Right ventricle myocardium superior (tissue), 1 donor: ENCODE results near the gene SNRNP25. TPM values are rescaled to one million over a fixed set of nuclear protein-coding genes. Genes with fewer than 3 reads are reported as not detected.

Source experiments
- ATAC-seq: fragments of 200-7000 bp; cut with Tn5 transposase; one replicate; pipeline ENCODE4 v1.9.1; 2020; ENCODE audit warnings: mild to moderate bottlenecking; ENCODE audit not compliant: poor library complexity
- DNase-seq: peaks from one replicate; pipeline ENCODE4 v3.0.0-alpha.2; 2020
- intact Hi-C: fragments of 100-400 bp; cut with DNase I; formaldehyde crosslinking; loops from one replicate; pipeline ENCODE4 v1.11.2; 2022
- microRNA-seq: library from miRNA; unstranded; fragments of <30 nt; microRNA quantifications from one replicate; pipeline ENCODE4 v1.2.0, GENCODE V29; 2020
- total RNA-seq: library from RNA; stranded (reverse); fragmentation: NEBNext Ultra II Directional; extraction: Animal tissue kit (Norgen Biotek cat#: 25700); gene quantifications from one replicate; pipeline ENCODE4 v1.2.1, GENCODE V29; 2021
- donor health status: DM: no; HTN: yes; CAD: no; lungs with severe emphysema.

The SNRNP25 gene
- total RNA-seq, 1 donor from 2014 or later, result 79.9 TPM

DNA sequence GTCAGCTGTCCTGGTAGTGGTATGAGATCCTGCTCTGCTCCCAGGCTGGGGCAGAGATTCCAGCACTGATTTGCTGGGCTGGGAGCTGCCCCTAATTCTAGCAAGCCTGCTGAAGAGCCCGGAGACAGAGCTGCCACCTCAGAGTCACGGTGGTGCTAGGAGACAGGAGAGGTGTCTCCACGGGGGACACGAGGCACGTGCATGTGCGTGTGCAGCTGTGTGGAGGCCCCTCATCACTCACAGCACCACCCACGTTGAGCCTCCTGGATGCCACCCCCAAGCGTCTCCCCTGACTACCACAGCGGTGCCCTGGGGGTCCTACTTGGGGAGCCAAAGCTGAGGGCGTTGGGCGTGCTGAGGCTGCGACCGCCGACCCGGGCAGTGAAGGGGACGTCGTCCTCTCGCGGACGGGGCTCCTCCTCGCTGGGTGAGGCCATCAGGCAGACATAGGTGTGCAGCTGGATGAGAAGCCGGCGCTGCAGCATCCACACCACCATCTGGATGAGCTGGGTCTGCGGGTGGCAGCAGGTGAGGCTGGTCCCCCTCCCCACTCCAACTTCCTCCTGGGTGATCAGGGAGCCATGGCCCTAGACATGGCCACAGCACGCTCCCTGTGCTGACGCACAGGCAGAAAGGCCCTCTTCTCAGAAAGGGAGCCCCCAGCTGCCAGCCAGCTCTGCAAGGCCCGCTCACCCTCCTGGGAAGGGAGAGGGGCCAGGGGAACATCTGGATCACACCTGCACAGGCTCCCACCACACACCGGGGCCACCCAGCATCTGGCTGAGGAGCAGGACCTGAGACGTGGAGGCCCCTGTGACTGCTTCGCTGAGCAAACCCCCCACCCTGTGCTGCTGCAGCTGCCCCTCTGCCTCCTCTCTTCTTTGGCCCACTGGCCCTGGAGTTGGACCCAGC is 36.0 kb downstream of the SNRNP25 start:
- DNase-seq (no peak), ATAC-seq (no peak)
- intact Hi-C loops, result no loop called here

- DNase-seq (no peak), ATAC-seq (peak; percentile 82)
- intact Hi-C loops, result no loop called here
These were observed 37.9 kb downstream of the SNRNP25 start for GRCh38 chr16:91484-91883.

GRCh38 chr16:92431-93339 is 39.1 kb downstream of the SNRNP25 start:
- intact Hi-C loops, result no loop called here
- DNase-seq, result no peak
- no peak for ATAC-seq

- DNase-seq (no peak), ATAC-seq (no peak)
- intact Hi-C loops, result no loop called here
These were observed 41.3 kb downstream of the SNRNP25 start for GRCh38 chr16:94918-95265.

- intact Hi-C loops, result loop anchor here (1.0 kb wide), 1 partner anchor 31 kb away; no protein-coding TSS in a partner anchor
- peak; percentile 86 for ATAC-seq
- DNase-seq, result peak; percentile 94
These were observed 43.3 kb downstream of the SNRNP25 start for GRCh38 chr16:96935-97381.

- intact Hi-C loops, result no loop called here
- DNase-seq, result no peak
- ATAC-seq, result no peak
These were observed 44.2 kb downstream of the SNRNP25 start for GRCh38 chr16:97822-98221.

- ATAC-seq, result no peak
- DNase-seq, result no peak
- intact Hi-C loops, result no loop called here
These were observed 47.4 kb downstream of the SNRNP25 start for GRCh38 chr16:100989-101388.

DNA sequence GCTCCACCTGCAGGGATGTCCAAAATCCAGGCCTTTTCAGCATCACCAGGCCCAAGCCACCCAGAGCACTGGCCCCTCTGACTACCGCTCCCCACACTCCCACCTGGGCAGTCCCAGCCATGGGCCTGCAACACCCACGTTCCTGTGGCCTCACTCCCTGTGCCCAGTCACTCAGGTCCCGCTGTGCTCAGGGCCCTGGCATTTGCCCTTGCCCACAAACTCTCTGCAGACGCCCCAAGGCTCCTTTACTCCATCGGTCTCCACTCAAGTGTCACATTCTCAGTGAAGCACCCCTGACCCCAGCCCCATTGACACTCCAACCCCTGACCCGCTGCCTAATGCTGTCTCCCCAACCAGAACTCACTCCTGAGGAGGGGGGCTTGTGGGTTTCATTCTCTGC is 48.0 kb downstream of the SNRNP25 start:
- intact Hi-C loops, result no loop called here
- ATAC-seq (no peak), DNase-seq (no peak)

GRCh38 chr16:102060-102855 is 48.6 kb downstream of the SNRNP25 start:
- ATAC-seq (peak; percentile 74), DNase-seq (peak; percentile 81)
- intact Hi-C loops, result no loop called here

GRCh38 chr16:104355-104754 is 50.7 kb downstream of the SNRNP25 start:
- no peak for ATAC-seq
- DNase-seq, result no peak
- intact Hi-C loops, result no loop called here

- no peak for ATAC-seq
- DNase-seq, result no peak
- intact Hi-C loops, result loop anchor here (5.0 kb wide), 1 partner anchor 257 kb away; no protein-coding TSS in a partner anchor
These were observed 51.3 kb downstream of the SNRNP25 start for GRCh38 chr16:104928-105327.

DNA sequence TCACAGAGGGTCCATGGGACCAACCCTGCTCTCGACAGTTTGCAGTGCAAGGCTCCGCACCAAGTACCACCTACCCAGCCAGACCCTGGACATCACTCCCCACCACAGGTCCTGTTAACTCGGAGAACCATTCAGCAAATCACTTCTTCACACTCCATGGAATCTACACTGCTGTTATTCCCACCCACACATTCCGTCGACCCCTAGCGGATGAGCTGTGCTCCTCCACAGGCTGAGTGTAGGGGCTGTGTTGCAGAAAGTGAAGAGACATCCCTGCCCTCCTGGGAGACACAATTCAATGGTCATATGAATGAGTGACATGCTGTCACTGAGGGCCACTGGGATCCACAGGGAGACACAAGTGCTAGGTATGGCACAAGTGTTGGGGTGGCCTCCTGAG is 51.9 kb downstream of the SNRNP25 start:
- intact Hi-C loops, result loop anchor here (5.0 kb wide), 1 partner anchor 257 kb away; no protein-coding TSS in a partner anchor
- ATAC-seq (no peak), DNase-seq (no peak)

DNA sequence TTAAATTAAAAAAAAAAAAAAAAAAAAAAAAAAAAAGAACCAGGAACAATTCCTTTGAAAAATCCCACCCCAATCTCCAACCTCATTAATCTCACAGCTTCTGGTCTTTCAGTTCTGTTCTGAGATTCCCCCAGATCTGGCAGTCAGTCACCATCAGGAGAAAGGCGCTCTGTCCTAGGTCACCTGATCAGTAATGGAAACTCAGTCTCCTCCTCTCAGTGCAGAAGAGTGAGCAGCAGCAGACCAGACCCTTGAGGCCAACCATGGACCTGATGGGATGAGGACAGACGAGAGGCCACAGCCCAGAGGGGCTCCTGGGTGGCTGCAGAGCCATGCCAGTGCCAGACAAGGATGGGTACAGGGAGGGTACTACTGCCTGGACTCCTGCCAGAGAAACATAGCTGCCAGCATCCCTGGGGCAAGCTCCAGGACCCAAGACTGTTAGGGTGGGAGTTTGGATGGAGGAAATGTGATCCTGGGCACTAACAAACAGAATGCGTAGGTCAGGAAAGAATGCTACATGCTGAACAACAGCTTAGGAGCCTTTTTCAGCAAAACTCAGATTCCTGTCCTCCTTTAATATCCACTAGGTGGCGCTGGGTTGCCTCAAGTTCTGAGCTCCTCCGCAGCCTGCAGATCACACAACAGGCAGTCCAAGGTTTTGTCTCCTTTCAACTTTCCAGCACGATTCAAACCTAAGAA is 53.1 kb downstream of the SNRNP25 start:
- DNase-seq, result no peak
- intact Hi-C loops, result loop anchor here (5.0 kb wide), 1 partner anchor 256 kb away; no protein-coding TSS in a partner anchor
- peak; percentile 64 for ATAC-seq

Small RNAs within 50 kb of the gene (microRNA-seq; reads per million reads assigned to microRNA genes)
- not detected for gene MIR6859-4

Other genes with a start within 250 kb of the SNRNP25 start
- 11.1 TPM for gene POLR3K, start 220 bp upstream of the SNRNP25 start, total RNA-seq
- gene RHBDF1, start 18.8 kb downstream of the SNRNP25 start, total RNA-seq, result 16.6 TPM
- 31.6 TPM for gene MPG, start 24.4 kb downstream of the SNRNP25 start, total RNA-seq
- 19.2 TPM for gene NPRL3, start 84.8 kb downstream of the SNRNP25 start, total RNA-seq
- not detected for gene HBZ, start 98.8 kb downstream of the SNRNP25 start, total RNA-seq
- gene HBM, start 112.2 kb downstream of the SNRNP25 start, total RNA-seq, result not detected
- gene HBA2, start 119.0 kb downstream of the SNRNP25 start, total RNA-seq, result 64.7 TPM
- gene HBA1, start 122.9 kb downstream of the SNRNP25 start, total RNA-seq, result 110 TPM
- not detected for gene HBQ1, start 126.6 kb downstream of the SNRNP25 start, total RNA-seq
- gene LUC7L, start 175.6 kb downstream of the SNRNP25 start, total RNA-seq, result 25.0 TPM
- gene FAM234A, start 181.0 kb downstream of the SNRNP25 start, total RNA-seq, result 135 TPM
- gene RGS11, start 222.1 kb downstream of the SNRNP25 start, total RNA-seq, result 12.5 TPM
- gene ARHGDIG, start 226.8 kb downstream of the SNRNP25 start, total RNA-seq, result 9.3 TPM
- 1.8 TPM for gene PDIA2, start 229.3 kb downstream of the SNRNP25 start, total RNA-seq